Measurements from ENCODE around the gene EML4. TPM values are rescaled to one million over a fixed set of nuclear protein-coding genes. Genes with fewer than 3 reads are reported as not detected.

The EML4 gene
- total and polyA plus RNA-seq, 2 of the 13 experiments (the other 11 are each of a cell fraction or from before 2014, with no cell fraction given), result 243 to 476 TPM

DNA sequence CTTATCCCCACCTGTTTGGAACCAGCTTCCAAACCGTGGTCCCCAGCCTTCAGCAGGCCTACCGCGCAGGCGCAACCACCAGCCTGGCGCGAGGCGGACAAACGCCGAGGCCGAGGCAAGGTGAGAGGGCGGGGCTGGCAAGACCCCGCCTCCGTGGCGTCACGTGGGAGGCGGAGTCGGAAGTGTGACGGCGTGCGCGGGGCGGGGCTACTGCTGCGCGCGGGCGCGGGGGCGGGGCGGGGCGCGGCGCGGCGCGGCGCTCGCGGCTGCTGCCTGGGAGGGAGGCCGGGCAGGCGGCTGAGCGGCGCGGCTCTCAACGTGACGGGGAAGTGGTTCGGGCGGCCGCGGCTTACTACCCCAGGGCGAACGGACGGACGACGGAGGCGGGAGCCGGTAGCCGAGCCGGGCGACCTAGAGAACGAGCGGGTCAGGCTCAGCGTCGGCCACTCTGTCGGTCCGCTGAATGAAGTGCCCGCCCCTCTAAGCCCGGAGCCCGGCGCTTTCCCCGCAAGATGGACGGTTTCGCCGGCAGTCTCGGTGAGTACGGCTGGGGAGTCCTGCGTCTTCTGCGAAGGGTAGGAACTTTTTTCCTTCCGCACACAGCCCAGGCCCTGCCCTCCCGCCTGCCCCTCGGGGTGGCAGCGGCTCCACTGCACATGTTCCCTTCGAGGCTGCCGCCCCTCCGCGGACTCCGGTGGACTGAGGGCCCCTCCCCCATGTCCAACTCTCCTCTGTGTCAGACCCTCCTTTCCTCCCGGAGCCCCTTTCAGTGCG lies at the start of gene EML4 (continued):
- TF ChIP-seq ZGPAT (CRISPR knock-in tag; IDR thresholded peaks at IDR 0.05) (peak; percentile 82; the same call in 1 of the 2 replicates), ZNF678 (CRISPR knock-in tag; IDR thresholded peaks at IDR 0.05) (no peak; the same call in 1 of the 2 replicates), SNAI1 (CRISPR knock-in tag; IDR thresholded peaks at IDR 0.05; ENCODE audit: borderline replicate concordance) (peak; percentile 61; the same call in 1 of the 2 replicates), ZNF691 (CRISPR knock-in tag; IDR thresholded peaks at IDR 0.05; ENCODE audit: borderline replicate concordance, low read depth) (no peak), NONO (IDR thresholded peaks at IDR 0.05) (no peak), NONO (CRISPR knock-in tag; conservative IDR thresholded peaks at IDR 0.05) (peak; percentile 65; the same call in 1 of the 2 replicates)

GRCh38 chr2:42123426-42123825 lies 45.7 kb upstream of the EML4 start:
- Histone ChIP-seq H3K27ac (ENCODE audit: extremely low read length, insufficient read depth, low read length) (peak overlapping the region; percentile 43), H3K9me3 (ENCODE audit: low read length) (peaks cover 9% of the 10 kb centered on the region), H2AFZ (ENCODE audit: low read length) (no peak overlapping the region), H4K20me1 (ENCODE audit: insufficient read depth, low read length) (no peaks in the 10 kb centered on the region), H3K79me2 (ENCODE audit: insufficient read depth, low read length) (peaks cover 20% of the 10 kb centered on the region), H3K4me2 (ENCODE audit: low read depth, low read length) (peak overlapping the region; percentile 14; the same call in 1 of the 2 replicates), H3K27me3 (ENCODE audit: control insufficient read depth in 1 of 2, insufficient read depth in 2 of 2, low read length in 2 of 2) (no peaks in the 10 kb centered on the region), H3K4me3 (replicated peaks in 1 of 3; ENCODE audit: insufficient read depth in 1 of 3, low read depth in 2 of 3, low read length in 3 of 3) (no peak overlapping the region), H3K36me3 (replicated peaks in 1 of 2; ENCODE audit: control insufficient read depth in 1 of 2, insufficient read depth in 2 of 2, low read length in 2 of 2) (no peaks in the 10 kb centered on the region), H3K4me1 (ENCODE audit: insufficient read depth, low read length) (peaks cover 74% of the 10 kb centered on the region), H3K9ac (ENCODE audit: insufficient read depth, low read depth, low read length) (peak overlapping the region; percentile 33; the same call in 1 of the 2 replicates)
- BruUV-seq (replicated peaks), result no TSS peak
- no peak for TF ChIP-seq ATF1 (CRISPR knock-in tag; IDR thresholded peaks at IDR 0.05)
- 0 out of 2 replicates have a peak, but pooled peaks have one; percentile 4 for TF ChIP-seq MIXL1 (CRISPR knock-in tag; IDR thresholded peaks at IDR 0.05)
- no peak for TF ChIP-seq NFAT5 (CRISPR knock-in tag; IDR thresholded peaks at IDR 0.05)
- no peak for TF ChIP-seq ZFP1 (CRISPR knock-in tag; IDR thresholded peaks at IDR 0.05)
- TF ChIP-seq ZNF816 (CRISPR knock-in tag; IDR thresholded peaks at IDR 0.05; ENCODE audit: borderline replicate concordance), result 0 out of 2 replicates have a peak, but pooled peaks have one; percentile 31
- TF ChIP-seq NCOA1 (CRISPR knock-in tag; IDR thresholded peaks at IDR 0.05), result 0 out of 2 replicates have a peak, but pooled peaks have one; percentile 39
- CTCF ChIA-PET (ENCODE audit: low intra/inter-chr PET ratio, low total read pairs), result no interaction called here
- FAIRE-seq (no peak), DNase-seq (ENCODE audit: low spot score) (no peak), ATAC-seq (no peak)
- intact Hi-C loops (cut with micrococcal nuclease; ENCODE audit: unreplicated experiment) (no loop called here), in situ Hi-C loops (cut with HindIII; ENCODE audit: extremely low pct_ligation_motif_present, low pct_unique_long_range_greater_than_20kb) (no loop called here)
- POLR2A ChIA-PET, result interaction anchor here (1.3 to 7.0 kb wide), 4 partner anchors 10 to 68 kb away, joined by 3 to 100 read pairs (median 14); no protein-coding TSS in a partner anchor

Data from HepG2 (cell line).